HG03469 (cell line): Measurements from ENCODE around the gene C1QBP.
"Not testable (repeated sequence)": the region's sequence is repeated elsewhere in the genome, so short reads cannot be mapped to it uniquely, and the experiment has no call there.

Experiments used
- ATAC-seq: cut with Tn5 transposase; IDR thresholded peaks from one replicate; pipeline ENCODE4 v1.9.1; 2021; ENCODE audit warnings: mild to moderate bottlenecking, moderate library complexity, moderate number of reproducible peaks; ENCODE audit not compliant: unreplicated experiment

The C1QBP gene

DNA sequence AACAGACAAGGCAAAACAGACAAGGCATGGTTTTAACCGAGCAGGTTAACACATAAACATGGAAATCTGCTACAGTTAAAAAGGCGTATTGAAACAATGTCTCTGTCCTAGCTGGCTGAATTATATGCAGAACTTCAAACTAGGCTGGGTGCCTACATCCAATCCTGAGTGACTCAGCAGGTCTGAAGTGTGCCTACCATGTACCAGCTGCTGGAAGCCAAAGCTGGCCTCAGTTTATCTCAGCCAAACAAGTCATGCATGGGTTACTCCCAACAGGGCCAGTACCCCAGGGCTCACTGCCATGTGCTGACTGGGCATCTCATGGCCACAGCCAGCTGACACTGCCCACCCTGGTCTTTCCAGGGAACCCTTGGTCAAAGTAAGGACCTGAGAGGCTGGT lies 4.0 kb downstream of the C1QBP start:
- no peak for ATAC-seq

DNA sequence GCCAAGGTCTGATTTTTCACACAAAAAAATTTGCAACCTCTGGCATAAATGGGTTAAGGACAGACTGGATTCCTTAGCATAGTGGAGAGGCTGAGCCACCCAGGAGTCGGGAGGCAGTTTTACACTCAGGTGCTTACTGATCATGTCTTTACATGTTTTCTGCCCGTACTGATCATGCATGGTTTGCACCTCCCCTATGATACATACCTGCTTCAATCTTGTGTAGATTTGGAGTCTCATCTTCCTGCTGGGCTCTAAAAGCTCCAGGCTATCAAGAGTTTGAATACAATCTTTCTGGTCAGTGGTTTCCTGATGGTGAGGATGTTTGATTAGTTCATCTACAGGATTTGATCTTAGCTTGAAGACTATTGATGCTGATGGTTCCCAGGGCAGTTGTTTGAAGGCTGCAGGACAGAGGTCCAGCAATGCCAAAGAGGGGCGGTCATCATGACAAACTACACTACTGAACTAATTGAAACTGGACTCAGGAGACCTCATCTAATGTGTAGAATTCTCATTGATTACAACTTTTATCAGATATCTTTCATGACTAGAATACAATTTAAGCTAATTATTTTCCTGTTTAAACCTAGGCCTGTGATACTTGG lies 6.9 kb downstream of the C1QBP start:
- no peak for ATAC-seq

DNA sequence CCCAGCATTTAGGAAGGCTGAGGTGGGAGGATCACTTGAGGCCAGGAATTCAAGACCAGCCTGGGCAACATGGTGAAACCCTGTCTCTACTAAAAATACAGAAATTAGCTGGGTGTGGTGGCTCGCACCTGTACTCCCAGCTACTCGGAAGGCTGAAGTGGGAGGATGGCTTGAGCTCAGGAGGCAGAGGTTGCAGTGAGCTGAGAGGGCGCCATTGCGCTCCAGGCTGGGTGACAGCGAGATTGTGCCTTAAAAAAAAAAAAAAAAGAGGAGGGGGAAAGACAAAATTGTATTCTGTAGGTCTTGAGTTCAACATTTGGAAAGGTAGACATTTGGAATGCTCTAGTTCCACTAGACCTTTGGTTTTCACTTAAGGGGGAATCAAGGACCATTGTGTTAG lies 7.7 kb downstream of the C1QBP start:
- ATAC-seq, result not testable (repeated sequence)

DNA sequence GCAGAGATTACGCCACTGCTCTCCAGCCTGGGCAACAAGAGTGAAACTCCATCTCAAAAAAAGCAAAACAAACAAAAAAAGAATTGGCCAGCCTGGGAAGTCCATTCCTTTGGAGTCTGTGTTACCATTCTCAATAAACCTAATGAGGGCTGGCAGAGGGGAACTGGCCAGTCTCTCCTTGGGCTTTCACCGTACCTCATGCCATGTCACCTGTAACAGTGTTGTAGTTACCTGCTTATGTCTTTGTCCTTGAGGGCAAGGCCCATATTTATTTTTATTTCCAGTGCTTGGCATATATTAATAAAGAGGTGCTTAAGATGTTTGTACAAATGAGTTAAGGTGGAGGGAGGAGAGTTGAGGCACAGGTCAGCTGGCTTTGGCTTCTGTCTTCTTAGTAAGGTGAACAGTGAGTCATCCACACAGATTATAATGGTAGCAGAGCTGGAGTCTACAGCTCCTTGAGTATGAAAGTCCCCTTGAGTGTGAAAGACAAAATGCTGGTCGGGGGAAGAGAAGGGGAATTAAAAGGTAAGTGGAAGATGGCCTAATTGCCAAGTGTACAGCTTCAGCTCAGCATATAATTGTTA lies 8.4 kb downstream of the C1QBP start:
- no peak for ATAC-seq

DNA sequence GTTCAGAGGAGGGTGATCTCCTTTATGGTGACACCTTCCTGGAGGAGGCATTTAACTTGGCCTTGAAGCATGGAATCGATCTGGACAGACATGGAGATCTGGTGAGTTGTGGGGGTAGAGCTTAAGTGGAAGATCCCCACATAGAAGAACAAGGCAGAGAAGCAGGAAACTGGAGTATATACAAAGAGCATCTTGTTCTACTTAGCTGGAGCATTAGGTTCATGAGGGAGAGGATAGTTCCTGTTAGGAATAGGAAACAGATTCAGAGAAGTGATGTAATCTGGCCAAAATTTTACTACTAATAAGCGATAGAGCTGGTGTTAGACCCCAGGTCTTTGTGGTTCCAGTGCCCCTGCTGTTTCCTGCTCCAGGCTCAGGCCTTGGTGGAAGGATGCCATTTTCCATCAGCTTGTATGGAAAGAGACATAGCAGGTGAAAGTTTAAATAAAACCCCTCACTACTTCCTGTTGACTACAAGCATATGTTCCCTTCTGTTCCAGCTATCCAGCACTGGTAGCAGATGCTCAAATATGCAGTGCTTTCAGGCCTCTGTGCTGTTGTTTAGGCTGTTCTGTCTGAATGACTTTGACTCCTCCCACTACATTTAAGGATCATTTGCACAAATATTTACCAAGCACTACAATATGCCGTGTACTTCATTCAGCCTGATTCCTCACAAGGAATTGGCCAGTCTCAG lies 9.6 kb downstream of the C1QBP start:
- no peak for ATAC-seq

DNA sequence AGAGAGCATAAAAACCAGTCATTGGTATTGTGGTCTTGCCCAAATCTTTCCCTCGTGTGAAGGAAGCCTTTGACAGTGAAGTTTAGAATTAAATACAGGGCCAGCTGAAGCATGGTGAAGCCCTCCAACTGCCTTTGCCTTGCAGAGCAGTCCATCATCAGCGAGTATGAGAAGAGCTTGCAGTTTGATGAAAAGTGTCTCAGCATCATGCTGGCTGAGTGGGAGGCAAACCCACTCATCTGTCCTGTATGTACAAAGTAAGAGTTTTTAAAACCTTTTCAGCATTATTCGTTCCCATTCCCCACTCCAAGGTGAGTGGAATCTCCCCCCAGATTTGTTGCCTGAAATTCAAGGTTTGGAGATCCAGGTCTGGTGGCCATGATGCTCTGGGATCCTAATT lies 13.1 kb downstream of the C1QBP start:
- no peak for ATAC-seq

DNA sequence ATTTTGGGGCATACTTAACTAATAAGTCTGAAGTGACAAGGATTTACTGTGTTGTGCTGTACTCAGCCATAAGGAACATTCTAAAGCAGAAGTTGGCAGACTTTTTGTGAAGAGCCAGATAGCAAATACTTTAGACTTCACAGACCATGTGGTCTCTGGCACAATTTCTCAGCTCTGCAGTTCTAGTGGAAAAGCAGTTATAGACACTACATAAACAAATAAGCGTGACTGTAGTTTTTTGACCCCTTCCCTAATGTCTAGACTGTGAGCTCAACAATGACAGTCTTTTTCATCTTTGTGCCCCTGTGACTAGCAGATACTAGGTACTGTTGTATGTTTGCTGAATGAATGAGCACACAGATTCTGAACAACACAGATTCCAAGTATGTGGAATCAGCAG lies 14.0 kb downstream of the C1QBP start:
- ATAC-seq, result no peak

DNA sequence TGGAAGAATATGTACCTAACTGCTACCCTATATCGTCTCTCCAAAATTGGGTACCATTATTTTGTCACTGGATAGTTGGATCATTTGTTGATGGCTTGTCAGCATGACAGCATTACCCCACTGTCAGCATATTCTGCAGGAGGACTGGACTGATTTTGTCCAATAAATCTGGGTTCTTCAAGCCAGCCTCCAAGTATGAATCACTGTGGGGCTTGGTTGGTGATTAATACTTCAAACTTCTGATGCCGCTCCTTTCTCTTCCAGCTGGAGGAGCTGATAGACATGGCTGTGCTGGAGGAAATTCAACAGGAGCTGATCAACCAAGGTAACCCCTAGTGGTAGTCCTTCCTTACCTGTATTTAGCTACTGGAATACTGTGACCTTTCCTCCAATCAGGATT lies 16.4 kb downstream of the C1QBP start:
- ATAC-seq, result no peak

DNA sequence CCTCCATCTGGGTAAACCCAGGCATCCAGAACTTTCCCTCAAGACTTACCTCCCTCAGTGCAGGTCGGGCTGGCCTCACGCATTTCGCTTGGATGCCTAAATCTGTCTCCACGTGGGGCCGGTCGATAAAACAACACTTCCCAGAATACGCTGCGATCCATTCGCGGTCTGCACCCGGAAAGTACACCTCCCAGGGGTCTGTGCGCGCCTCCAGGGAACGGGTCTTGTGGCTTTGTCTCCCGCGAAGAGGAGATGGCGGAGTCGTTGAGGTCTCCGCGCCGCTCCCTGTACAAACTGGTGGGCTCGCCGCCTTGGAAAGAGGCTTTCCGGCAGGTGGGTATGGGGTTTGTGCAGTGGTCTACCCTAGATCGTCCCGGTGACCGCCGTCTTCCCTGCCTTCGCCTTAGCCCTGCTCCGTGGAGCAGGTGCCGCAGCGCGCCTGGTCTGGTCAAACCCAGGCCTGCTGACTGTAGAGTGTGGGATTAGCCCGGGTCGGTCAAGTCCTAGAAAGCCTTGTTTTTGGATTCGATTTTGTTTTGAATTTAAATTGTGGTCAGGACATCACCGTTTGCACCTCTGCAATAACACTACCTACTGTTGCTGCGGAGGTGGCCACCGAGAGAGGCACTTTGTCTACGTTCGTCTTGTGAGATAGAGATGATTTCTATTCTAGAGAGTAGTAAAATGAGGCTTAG lies 18.8 kb downstream of the C1QBP start, which contains the start of gene RPAIN:
RPAIN (plus strand) TSS at position 224 of the 695 bp plus-strand sequence; CDS start at position 253, 29 bp downstream.
- ATAC-seq, result peak; percentile 15

DNA sequence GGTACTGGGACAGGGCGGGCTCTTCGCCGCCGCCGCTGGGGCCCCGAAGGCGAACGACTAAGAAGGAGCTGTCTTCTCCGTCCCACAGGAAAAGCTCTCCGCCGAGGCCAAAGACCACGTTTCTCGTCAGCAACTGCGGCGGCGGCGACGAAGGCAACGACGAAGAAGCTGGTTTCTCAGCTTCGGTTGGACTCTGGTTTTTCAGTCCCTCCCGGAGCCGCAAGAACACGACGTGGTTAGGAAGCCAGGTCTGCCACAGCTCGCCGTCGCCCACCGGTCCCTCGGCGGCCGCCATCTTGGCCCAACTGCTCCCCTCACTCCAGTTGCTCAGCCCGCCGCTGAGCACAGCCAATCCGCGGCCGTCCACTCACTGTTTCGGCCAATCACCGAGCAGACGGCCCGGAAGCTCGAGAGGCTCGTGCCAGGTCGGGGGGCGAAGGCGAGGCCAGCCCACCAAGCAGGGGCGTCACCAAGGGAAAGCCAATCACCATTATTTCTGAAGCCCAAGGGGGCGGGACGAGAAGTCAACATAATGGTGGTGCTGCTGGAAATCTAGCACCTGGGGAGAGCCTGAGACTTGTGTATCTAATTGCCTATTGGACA lies 19.5 kb downstream of the C1QBP start, which contains the start of gene NUP88:
NUP88 (minus strand) TSS at position 307 of the 603 bp plus-strand sequence; CDS start at position 295, 12 bp downstream.
- ATAC-seq, result peak; percentile 69

DNA sequence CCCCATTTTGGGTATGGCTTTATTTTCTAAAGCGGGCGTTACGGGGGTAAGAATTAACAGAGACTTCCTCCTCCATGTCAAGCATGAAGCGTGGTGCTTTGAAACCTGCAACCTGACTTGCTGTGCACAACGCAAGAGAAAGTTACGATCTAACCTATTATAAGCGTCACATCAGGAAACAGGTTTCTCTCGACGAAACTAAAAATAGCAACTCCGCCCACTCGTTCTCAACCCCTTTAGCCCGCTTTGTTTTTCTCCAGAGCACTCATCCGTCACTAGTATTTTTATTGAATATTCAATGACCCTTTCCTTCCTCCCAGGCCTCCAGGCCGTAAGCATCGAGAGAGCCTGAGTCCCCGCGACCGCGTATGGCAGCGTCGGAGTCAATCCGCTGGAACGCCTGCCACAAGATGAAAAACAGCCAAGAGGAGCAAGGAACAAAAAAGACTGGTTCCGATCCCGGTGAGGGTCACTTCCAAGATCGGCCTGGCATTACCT lies 20.0 kb downstream of the C1QBP start:
- peak; percentile 32 for ATAC-seq

DNA sequence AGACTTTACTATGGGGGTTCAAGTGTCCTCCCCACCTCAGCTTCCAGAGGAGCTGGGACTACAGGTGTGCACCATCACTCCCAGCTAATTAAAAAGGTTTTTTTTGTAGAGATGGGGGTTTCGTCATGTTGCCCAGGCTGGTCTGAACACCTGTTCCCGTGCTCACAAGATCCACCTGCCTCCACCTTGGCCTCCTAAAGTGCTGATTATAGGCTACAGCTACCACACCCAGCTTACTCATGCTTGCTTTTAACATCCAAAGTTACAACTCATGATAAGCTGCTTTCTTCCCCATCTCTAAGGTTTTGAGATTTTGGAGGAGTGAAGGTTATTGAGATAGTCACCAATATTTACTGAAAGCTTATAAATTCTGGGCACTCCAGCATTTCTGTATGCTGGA lies 22.1 kb downstream of the C1QBP start:
- no peak for ATAC-seq

DNA sequence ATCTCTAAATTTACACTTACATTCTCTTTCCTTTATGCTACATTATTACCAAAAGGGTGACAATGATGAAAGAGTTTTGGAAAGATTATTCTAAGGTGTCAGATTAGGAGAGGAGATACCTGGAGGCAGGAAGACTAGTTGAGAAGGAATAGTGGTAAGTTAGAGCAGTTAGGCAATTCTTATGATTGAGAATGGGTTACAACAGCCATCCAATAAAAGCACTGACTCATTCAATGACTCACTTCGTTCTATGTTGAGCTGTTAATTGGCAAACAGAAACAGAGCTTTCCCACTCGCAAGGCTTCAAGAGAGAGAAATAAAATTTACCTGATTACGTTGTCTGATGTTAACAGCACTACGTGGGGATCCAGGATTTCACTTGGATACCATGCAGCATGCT lies 25.3 kb downstream of the C1QBP start:
- ATAC-seq, result no peak

DNA sequence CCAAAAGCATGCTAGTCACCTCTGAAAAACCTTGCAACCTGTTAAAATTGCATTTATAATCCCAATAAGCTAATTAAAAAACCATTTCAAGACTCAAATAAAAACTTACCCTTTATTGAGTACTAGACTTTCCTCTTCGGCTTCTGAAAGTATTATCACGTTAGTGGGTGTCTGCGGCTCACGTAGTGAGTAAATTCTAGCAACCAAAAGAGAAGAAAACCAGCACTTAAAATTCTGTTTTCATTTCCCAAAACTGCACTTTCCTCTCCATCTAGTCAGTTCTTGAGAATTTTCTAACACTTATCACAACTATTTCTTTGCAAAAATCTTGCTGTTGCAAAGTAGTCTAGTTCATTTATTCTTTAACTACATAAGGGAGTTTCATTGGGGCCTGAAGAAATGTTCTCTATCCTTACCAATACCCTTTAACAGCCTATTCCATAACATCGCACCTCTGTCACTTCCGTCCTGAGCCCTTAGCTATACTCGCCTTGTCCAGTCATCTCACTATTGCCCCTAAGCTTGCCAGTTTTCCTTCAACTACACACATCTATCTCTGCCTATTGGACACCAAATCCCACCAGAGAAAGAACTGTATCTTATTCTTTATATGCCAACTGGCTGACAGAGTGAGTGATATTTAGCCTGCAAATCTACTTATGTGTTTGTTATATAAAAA lies 28.2 kb downstream of the C1QBP start:
- ATAC-seq, result no peak

DNA sequence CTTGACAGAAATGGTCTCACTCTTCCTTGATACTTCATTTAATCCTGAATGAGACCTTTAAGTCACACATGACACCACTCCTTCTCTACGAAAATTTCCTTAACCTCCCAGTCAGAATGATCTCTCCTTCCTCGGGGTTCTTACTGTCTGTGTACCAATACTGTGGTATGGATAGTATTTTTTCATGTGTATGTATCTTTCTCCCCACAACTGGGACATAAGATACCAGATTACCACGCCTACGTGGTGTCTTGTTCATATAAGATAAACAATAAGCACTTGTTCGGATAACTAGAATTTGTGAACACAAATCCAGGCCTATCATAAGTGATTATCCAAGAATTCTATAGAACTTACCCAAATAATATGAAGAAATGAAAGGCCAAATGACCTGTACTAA lies 30.8 kb downstream of the C1QBP start:
- no peak for ATAC-seq

DNA sequence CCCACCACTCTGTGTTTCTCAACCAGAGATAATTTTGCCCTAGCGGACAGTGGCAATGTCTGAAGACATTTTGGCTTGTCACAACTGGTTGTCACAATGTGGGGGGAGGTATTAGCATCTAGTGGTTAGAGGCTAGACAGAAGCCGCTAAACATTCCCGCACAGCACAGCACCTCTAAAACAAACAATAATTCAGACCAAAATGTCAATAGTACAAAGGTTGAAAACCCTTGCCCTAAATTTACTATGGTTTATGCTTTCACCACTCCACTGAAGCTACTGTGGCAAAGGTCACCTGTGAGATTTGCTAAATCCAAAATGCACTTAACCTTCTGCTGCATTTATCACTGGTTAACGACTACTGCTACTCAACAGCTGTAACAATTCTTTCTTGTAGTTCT lies 33.6 kb downstream of the C1QBP start:
- ATAC-seq, result no peak

DNA sequence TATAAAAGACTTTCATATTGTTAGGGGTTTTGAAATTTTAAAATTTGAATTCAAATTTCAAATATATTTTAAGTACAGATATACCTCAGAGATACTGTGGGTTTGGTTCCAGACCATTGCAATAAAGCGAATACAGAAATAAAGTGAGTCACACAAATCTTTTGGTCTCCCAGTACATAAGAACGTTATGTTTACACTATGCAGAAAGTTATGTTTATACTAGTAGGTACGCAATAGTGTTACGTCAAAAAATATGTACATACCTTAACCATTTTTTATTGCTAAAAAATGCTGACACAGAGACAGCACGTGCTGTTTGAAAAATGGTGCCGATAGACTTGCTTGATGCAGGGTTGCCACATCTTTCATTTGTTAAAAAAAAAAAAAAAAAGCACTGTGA lies 39.2 kb downstream of the C1QBP start:
- ATAC-seq, result no peak

DNA sequence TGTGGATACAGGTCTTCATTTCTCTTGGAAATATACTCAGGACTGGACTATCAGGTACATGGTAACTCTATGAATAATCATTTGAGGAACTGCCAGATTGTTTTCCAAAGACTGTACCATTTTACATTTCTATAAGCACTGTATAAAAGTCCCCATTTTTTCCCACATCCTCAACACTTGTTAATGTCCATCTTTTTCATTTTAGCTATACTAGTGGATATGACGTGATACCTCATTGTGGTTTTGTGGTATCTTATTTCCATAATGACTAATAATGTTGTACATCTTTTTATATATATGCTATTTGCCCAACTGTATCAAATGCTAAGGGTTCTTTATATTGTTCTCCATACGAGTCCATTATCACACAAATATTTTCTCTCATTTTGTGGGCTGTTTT lies 42.3 kb downstream of the C1QBP start:
- ATAC-seq, result no peak

DNA sequence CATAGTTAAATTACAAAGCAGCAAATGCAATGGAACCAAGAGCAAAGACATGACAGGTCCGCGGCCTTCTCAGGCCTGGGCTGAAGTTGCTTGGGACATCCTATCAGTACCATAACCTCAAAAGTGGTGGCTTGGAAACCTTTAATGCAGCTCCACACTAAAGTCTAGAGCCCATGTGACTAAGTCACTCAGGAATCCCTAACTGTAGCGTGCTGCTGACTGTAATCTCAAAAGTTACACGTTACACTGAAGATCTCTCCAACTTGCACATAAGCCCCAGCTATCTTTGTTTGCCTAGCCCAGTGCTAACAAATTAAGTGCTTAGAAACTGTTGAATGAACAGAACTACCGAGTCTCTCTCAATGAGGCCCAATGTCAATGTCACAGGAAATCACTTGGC lies 47.3 kb downstream of the C1QBP start:
- ATAC-seq, result no peak
